Stimulated activated CD4-positive, alpha-beta T cell treated with anti-CD3 and anti-CD28 coated beads, Interleukin-1b, Interleukin-23, amount 100 ng/mL, for 1 hour (primary cell): ENCODE measurements around the gene RNF149.

ENCODE experiments used
- DNase-seq, 2 donors: peaks; one replicate each; pipeline ENCODE4 v3.0.0-alpha.2; 2020; ENCODE audit warnings: low read depth in 2 of 2

The RNF149 gene

DNA sequence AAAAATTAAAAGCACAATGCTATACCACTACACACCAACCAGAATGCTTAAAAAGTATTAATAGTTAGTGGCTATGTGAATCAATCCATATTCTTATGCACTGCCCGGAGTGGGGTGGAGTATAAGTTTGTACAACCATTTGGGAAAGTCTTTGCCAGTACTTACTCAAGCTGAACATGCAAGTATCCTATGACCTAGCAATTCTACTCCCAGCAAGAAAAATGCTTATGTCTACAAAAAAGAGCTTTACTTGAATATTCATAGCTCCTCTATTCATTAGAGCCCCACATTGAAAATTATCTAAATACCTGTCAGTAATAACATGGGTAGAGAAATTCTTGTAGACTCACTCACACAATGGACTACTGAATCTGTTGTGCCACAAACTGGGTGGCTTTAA is 77.3 kb downstream of the RNF149 start:
- DNase-seq, result no peak

DNA sequence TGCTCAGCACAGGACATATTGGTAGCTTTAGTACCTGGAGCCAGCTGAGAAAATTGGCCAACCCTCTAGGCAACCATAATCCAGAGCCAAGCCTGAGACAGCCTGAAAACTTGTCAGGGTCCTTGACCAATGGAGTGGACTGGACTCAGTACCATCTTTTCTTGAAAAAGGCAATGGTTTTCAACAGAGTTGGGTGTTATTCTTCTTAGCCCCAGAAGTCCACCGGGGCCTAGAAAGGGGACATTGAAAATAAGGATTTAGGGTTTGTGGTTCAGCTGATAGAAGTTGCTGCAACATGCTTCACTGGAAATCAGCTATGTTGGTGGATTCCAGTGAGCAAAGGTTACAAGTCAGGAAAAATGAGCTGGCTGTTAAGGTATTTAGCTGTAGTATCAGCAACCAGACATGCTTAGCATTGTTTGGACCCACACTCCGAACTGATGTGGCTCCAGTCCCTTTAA is 77.9 kb downstream of the RNF149 start:
- DNase-seq, result no peak
